K562 (cell line): Measurements from ENCODE around the gene FBXO28. TPM values are rescaled to one million over a fixed set of nuclear protein-coding genes. Genes with fewer than 3 reads are reported as not detected.

Experiments used
- ATAC-seq: fragments of 200-7000 bp; cut with Tn5 transposase; 3 replicates; pipeline ENCODE4 v1.9.1; 2020; ENCODE audit warnings: moderate library complexity
- BruUV-seq: library from RNA; stranded (reverse); fragments of 400-500 nt; replicated peaks from 2 replicates; lab custom pipeline; 2021; lab: Mats Ljungman, UMichigan
- CTCF ChIA-PET: fragments of 300-600 bp; formaldehyde crosslinking; extraction: SDS; loops from one replicate; lab custom pipeline; 2021; ENCODE audit warnings: low intra/inter-chr PET ratio; lab: Yijun Ruan, JAX
- POLR2A ChIA-PET: fragments of 300-600, 350-650 bp; sonication (Branson Sonifier 250); formaldehyde crosslinking; extraction: SDS; loops from one replicate; lab custom pipeline; 2021; ENCODE audit warnings: antibody characterized with exemption, inconsistent platforms; lab: Yijun Ruan, JAX
- DNase-seq, 4 experiments: peaks; one replicate each; pipeline versions ENCODE4 v3.0.0 to v3.0.0-alpha.2; 2011 to 2018; ENCODE audit warnings: low spot score in 3 of 4, mixed read lengths in 3 of 4; ENCODE audit errors: extremely low read depth in 1 of 4
- FAIRE-seq: peaks from 2 replicates; lab custom pipeline; 2011; peaks lifted over from hg19 to GRCh38; lab: Jason Lieb, UNC
- H2AFZ ChIP-seq: 2 replicates; pipeline ENCODE4 v1.6.0; 2011; ENCODE audit warnings: low read depth, low read length, control low read depth, inconsistent platforms
- H3K27ac ChIP-seq: fragments of 200-600 bp; 3 replicates; pipeline ENCODE4 v1.8.0; 2011; ENCODE audit warnings: low read depth, mild to moderate bottlenecking, control low read depth, inconsistent platforms, low read length, moderate library complexity, mixed read lengths; ENCODE audit errors: extremely low read depth
- H3K27me3 ChIP-seq, 2 experiments: fragments of 300-600 bp in 1 of 2; 2 replicates in 1 of 2; 3 replicates in 1 of 2; pipeline versions ENCODE4 v1.6.0 to v1.8.0; 2011; ENCODE audit warnings: inconsistent platforms in 2 of 2, low read length in 2 of 2, mild to moderate bottlenecking in 1 of 2, mixed read lengths in 1 of 2, moderate library complexity in 1 of 2; ENCODE audit not compliant: control insufficient read depth in 2 of 2, insufficient read depth in 2 of 2
- H3K36me3 ChIP-seq: fragments of 300-600 bp; 3 replicates; pipeline ENCODE4 v1.8.0; 2011; ENCODE audit warnings: mild to moderate bottlenecking, low read length, inconsistent platforms; ENCODE audit not compliant: control insufficient read depth, insufficient read depth
- H3K4me1 ChIP-seq, 2 experiments: fragments of 200-600 bp in 1 of 2; replicated peaks in 1 of 2; 2 replicates in 1 of 2; 3 replicates in 1 of 2; pipeline versions ENCODE4 v1.5.1 to v1.8.0; 2011; ENCODE audit warnings: inconsistent platforms in 2 of 2, low read length in 2 of 2, mild to moderate bottlenecking in 1 of 2, mixed read lengths in 1 of 2, moderate library complexity in 1 of 2; ENCODE audit not compliant: control insufficient read depth in 2 of 2, insufficient read depth in 2 of 2
- H3K4me2 ChIP-seq: 2 replicates; pipeline ENCODE4 v1.6.1; 2011; ENCODE audit warnings: low read length, control low read depth, inconsistent platforms, mixed read lengths; ENCODE audit not compliant: insufficient read depth
- H3K4me3 ChIP-seq: fragments of 200-600 bp; sonication (generic), shearing (Covaris generic); 2 replicates; pipeline ENCODE4 v1.5.1; 2016; ENCODE audit warnings: control low read depth, inconsistent platforms
- H3K79me2 ChIP-seq: fragments of 200-600 bp; 3 replicates; pipeline ENCODE4 v1.8.0; 2011; ENCODE audit warnings: low read length, inconsistent platforms; ENCODE audit not compliant: control insufficient read depth, insufficient read depth
- H3K9ac ChIP-seq, 2 experiments: 2 replicates each; pipeline versions ENCODE4 v1.6.0 to v1.6.1; 2011; ENCODE audit warnings: low read depth in 2 of 2, low read length in 2 of 2, control low read depth in 1 of 2, inconsistent platforms in 1 of 2, mild to moderate bottlenecking in 1 of 2, mixed read lengths in 1 of 2; ENCODE audit not compliant: insufficient read depth in 1 of 2
- H3K9me1 ChIP-seq: one replicate; pipeline ENCODE4 v1.6.0; 2011; ENCODE audit warnings: inconsistent platforms, mild to moderate bottlenecking, low read length, moderate library complexity; ENCODE audit not compliant: control insufficient read depth, insufficient read depth
- H3K9me3 ChIP-seq: replicated peaks from 2 replicates; pipeline ENCODE4 v1.5.1; 2011; ENCODE audit warnings: low read depth, low read length, inconsistent platforms; ENCODE audit not compliant: control insufficient read depth, insufficient read depth
- H4K20me1 ChIP-seq: replicated peaks from 2 replicates; pipeline ENCODE4 v1.6.1; 2011; ENCODE audit warnings: low read length, inconsistent platforms, mixed read lengths; ENCODE audit not compliant: control insufficient read depth, insufficient read depth
- DMBX1 ChIP-seq: fragments of 250-450 bp; sonication (Bioruptor Pico); IDR thresholded peaks from 2 replicates; pipeline ENCODE4 v1.8.0; 2022; ENCODE audit warnings: inconsistent platforms, mild to moderate bottlenecking, moderate library complexity, borderline replicate concordance
- HIVEP1 ChIP-seq: fragments of 250-450 bp; sonication (Bioruptor Pico); IDR thresholded peaks from 2 replicates; pipeline ENCODE4 v1.4.0; 2020; ENCODE audit warnings: mild to moderate bottlenecking
- LCOR ChIP-seq: sonication (generic); formaldehyde crosslinking; IDR thresholded peaks from 2 replicates; pipeline ENCODE4 v1.8.0; 2022; ENCODE audit warnings: mild to moderate bottlenecking, missing genetic modification reagents
- SMC3 ChIP-seq: conservative IDR thresholded peaks from 2 replicates; pipeline ENCODE4 v1.6.1; 2011; ENCODE audit warnings: low read depth, low read length, improper control_type of control experiment; ENCODE audit not compliant: insufficient read depth
- TRIM24 ChIP-seq, 2 experiments: fragments of 450-650 bp; IDR thresholded peaks; 2 replicates each; pipeline ENCODE4 v1.6.1; 2016
- ZBTB17 ChIP-seq: fragments of 450-650 bp; formaldehyde crosslinking; IDR thresholded peaks from 2 replicates; pipeline ENCODE4 v1.4.0; 2020; ENCODE audit warnings: mild to moderate bottlenecking
- ZBTB26 ChIP-seq: fragments of 450-650 bp; formaldehyde crosslinking; IDR thresholded peaks from 2 replicates; pipeline ENCODE4 v1.4.0; 2022; ENCODE audit warnings: missing genetic modification characterization
- ZNF583 ChIP-seq: fragments of 250-450 bp; sonication (Bioruptor Pico); IDR thresholded peaks from 2 replicates; pipeline ENCODE4 v1.4.0; 2020
- WGBS: fragments of 100-300 bp; shearing (Covaris generic); methylation state at CpG from one replicate; pipeline ENCODE4 v1.1.6; 2016; ENCODE audit warnings: low coverage, mixed read lengths; ENCODE audit not compliant: insufficient coverage; ENCODE audit errors: missing lambda C conversion rate; 5-methylcytosine and 5-hydroxymethylcytosine counted together
- in situ Hi-C: fragments of 300-500 bp; cut with MboI; formaldehyde crosslinking; loops from 4 replicates; pipeline ENCODE4 v1.15.0; 2018; ENCODE audit warnings: inconsistent platforms, mixed read lengths
- intact Hi-C: fragments of 100-400 bp; cut with micrococcal nuclease; formaldehyde crosslinking; loops from 2 replicates; pipeline ENCODE4 v1.14.2; 2022
- polyA plus RNA-seq, 8 experiments: library from polyadenylated mRNA; depleted of rRNA in 4 of 8; stranded (reverse) in 5 of 8; unstranded in 3 of 8; fragments of >200 nt; fragmentation: Nextera tagmentation in 2 of 8; fragmentation: Illumina TruSeq in 1 of 8; extraction: Ambion mirVana in 2 of 8; extraction: Trizol in 1 of 8; gene quantifications; 2 replicates each; pipeline versions ENCODE4 v1.2.1 to v1.2.3, GENCODE V29; 2011 to 2014; ENCODE audit warnings: inconsistent platforms in 1 of 8, missing spikeins in 1 of 8
- total RNA-seq, 7 experiments: library from RNA; depleted of rRNA in 6 of 7; stranded (reverse); fragments of >200 nt in 6 of 7; fragmentation: Illumina TruSeq in 2 of 7; extraction: Trizol in 2 of 7; gene quantifications; 2 replicates each; pipeline versions ENCODE4 v1.2.1 to v1.2.3, GENCODE V29; 2011 to 2021; ENCODE audit warnings: low replicate concordance in 1 of 7
- TF ChIP-seq, protein P1 (sequence below): sonication (generic); formaldehyde crosslinking; IDR thresholded peaks from 2 replicates; pipeline ENCODE4 v1.8.1; 2022; ENCODE audit warnings: missing genetic modification reagents

FBXO28 gene
- total and polyA plus RNA-seq, 9 of the 15 experiments (the other 6 are each of a cell fraction or from before 2014, with no cell fraction given), result 4.1 to 34.8 (median 25.3) TPM

- TF ChIP-seq ZBTB26 (CRISPR knock-in tag), result peak; percentile 65; the same call in 1 of the 2 replicates
- no peak for TF ChIP-seq ZBTB17 (CRISPR knock-in tag)
- TF ChIP-seq ZNF583 (CRISPR knock-in tag), result no peak
- peak in 1 of 2 experiments; percentile 27; a peak in 1 of 4 replicates for TF ChIP-seq TRIM24 (IDR thresholded peaks at IDR 0.05)
Measured at GRCh38 chr1:224172229-224172628, 58.3 kb downstream of the FBXO28 start (continued).

DNA sequence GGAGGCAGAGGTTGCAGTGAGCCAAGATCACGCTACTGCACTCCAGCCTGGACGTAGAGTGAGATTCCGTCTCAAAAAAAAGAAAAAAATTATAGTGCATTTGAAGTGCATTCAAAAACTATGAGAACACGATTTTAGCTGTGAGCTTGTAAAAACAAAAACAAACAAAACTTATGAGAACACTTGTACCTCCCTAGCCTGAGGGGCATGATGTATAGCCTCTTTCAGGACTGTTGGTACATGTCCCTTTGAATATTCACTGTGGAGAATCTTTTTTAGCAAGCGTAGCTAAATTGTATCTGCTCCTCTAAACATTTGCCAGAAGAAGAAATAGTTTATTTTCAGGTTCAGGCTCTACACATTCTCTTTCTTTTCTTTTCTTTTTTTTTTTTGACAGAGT lies 59.6 kb downstream of the FBXO28 start:
- no peak for ATAC-seq
- WGBS, result 47% methylated on average over 5 of the region's 5 CpGs
- POLR2A ChIA-PET, result interaction anchor here (2.4 kb wide), 1 partner anchor 9 kb away, joined by 6 read pairs; the partner anchor contains the start of gene DEGS1
- Histone ChIP-seq H3K9me3 (peaks cover 3% of the 10 kb centered on the region; the same call in 1 of the 2 replicates), H3K27me3 (no peaks in the 10 kb centered on the region), H4K20me1 (no peaks in the 10 kb centered on the region), H3K4me1 (peaks cover 0 to 4% of the 10 kb centered on the region in 2 experiments; a peak in 2 of 5 replicates), H3K4me3 (no peak overlapping the region), H3K9ac (no peak overlapping the region), H3K27ac (no peak overlapping the region)
- DNase-seq, result no peak
- intact Hi-C loops, result no loop called here
- CTCF ChIA-PET, result no interaction called here
- FAIRE-seq, result no peak
- TF ChIP-seq HIVEP1 (CRISPR knock-in tag) (no peak), DMBX1 (CRISPR knock-in tag) (no peak), LCOR (no peak), SMC3 (no peak)
- TF ChIP-seq, protein P1, sequence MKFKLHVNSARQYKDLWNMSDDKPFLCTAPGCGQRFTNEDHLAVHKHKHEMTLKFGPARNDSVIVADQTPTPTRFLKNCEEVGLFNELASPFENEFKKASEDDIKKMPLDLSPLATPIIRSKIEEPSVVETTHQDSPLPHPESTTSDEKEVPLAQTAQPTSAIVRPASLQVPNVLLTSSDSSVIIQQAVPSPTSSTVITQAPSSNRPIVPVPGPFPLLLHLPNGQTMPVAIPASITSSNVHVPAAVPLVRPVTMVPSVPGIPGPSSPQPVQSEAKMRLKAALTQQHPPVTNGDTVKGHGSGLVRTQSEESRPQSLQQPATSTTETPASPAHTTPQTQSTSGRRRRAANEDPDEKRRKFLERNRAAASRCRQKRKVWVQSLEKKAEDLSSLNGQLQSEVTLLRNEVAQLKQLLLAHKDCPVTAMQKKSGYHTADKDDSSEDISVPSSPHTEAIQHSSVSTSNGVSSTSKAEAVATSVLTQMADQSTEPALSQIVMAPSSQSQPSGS (CRISPR knock-in tag), result no peak
- TF ChIP-seq, all 486 proteins: peak for 0
- in situ Hi-C loops, result no loop called here
- Histone ChIP-seq H3K36me3 (no peaks in the 10 kb centered on the region), H2AFZ (no peak overlapping the region), H3K9me1 (no peaks in the 10 kb centered on the region), H3K4me2 (no peak overlapping the region), H3K79me2 (no peaks in the 10 kb centered on the region)
- BruUV-seq, result no TSS peak
